ENCODE results near the gene TMEM205. TPM values are rescaled to one million over a fixed set of nuclear protein-coding genes. Genes with fewer than 3 reads are reported as not detected.
A peak's percentile ranks its signal among the peaks of the same experiment; 100 is the strongest.

Gene TMEM205
- total and polyA plus RNA-seq, 2 of the 13 experiments (the other 11 are each of a cell fraction or from before 2014, with no cell fraction given) = 45.5 to 98.7 TPM

- no peak for TF ChIP-seq ZNF629 (CRISPR knock-in tag; conservative IDR thresholded peaks at IDR 0.05)
- no peak for TF ChIP-seq CREB1 (IDR thresholded peaks at IDR 0.05)
- TF ChIP-seq CREB1 (CRISPR knock-in tag; IDR thresholded peaks at IDR 0.05) = no peak
- 0 out of 2 replicates have a peak, but pooled peaks have one; percentile 30 for TF ChIP-seq MEIS1 (CRISPR knock-in tag; IDR thresholded peaks at IDR 0.05; ENCODE audit: borderline replicate concordance)
- 0 out of 2 replicates have a peak, but pooled peaks have one; percentile 27 for TF ChIP-seq TFE3 (CRISPR knock-in tag; IDR thresholded peaks at IDR 0.05)
- no peak for TF ChIP-seq ARID2 (CRISPR knock-in tag; IDR thresholded peaks at IDR 0.05; ENCODE audit: borderline replicate concordance)
- TF ChIP-seq GMEB1 (CRISPR knock-in tag; IDR thresholded peaks at IDR 0.05; ENCODE audit: borderline replicate concordance) = no peak
- TF ChIP-seq CBX5 (CRISPR knock-in tag; IDR thresholded peaks at IDR 0.05; ENCODE audit: borderline replicate concordance) = no peak
- TF ChIP-seq NR2F1 (CRISPR knock-in tag; IDR thresholded peaks at IDR 0.05) = no peak
- no peak for TF ChIP-seq ZHX1 (CRISPR knock-in tag; IDR thresholded peaks at IDR 0.05; ENCODE audit: low read depth)
- TF ChIP-seq REXO4 (CRISPR knock-in tag; IDR thresholded peaks at IDR 0.05; ENCODE audit: borderline replicate concordance) = no peak
- TF ChIP-seq ZBTB34 (CRISPR knock-in tag; IDR thresholded peaks at IDR 0.05) = no peak
- no peak for TF ChIP-seq RFX5 (IDR thresholded peaks at IDR 0.05; ENCODE audit: low read depth, low read length)
- no peak for TF ChIP-seq NBN (conservative IDR thresholded peaks at IDR 0.05)
- TF ChIP-seq ZNF607 (CRISPR knock-in tag; IDR thresholded peaks at IDR 0.05; ENCODE audit: borderline replicate concordance) = no peak
- no peak for TF ChIP-seq E2F1 (CRISPR knock-in tag; IDR thresholded peaks at IDR 0.05)
- TF ChIP-seq KAT2B (IDR thresholded peaks at IDR 0.05; ENCODE audit: borderline replicate concordance, low read depth, low read length) = no peak
- TF ChIP-seq SOX5 (CRISPR knock-in tag; IDR thresholded peaks at IDR 0.05; ENCODE audit: borderline replicate concordance) = peak; percentile 71
- peak; percentile 84 for TF ChIP-seq PHF21A (CRISPR knock-in tag; IDR thresholded peaks at IDR 0.05)
- no peak for TF ChIP-seq NCOA1 (CRISPR knock-in tag; IDR thresholded peaks at IDR 0.05)
Measured at GRCh38 chr19:11324079-11324661, 21.9 kb downstream of the TMEM205 start (continued).
